SK-N-SH (cell line): ENCODE results near the gene DCHS1. TPM values are rescaled to one million over a fixed set of nuclear protein-coding genes. Genes with fewer than 3 reads are reported as not detected.
A peak's percentile ranks its signal among the peaks of the same experiment; 100 is the strongest.

Experiments
- CTCF ChIA-PET: fragments of 300-600, 350-600 bp; formaldehyde crosslinking; extraction: SDS; loops from one replicate; lab custom pipeline; 2021; lab: Yijun Ruan, JAX
- POLR2A ChIA-PET: fragments of 350-600 bp; sonication (Branson Sonifier 250); formaldehyde crosslinking; extraction: SDS; loops from one replicate; lab custom pipeline; 2020; ENCODE audit warnings: antibody characterized with exemption, inconsistent platforms; lab: Yijun Ruan, JAX
- DNase-seq: peaks from one replicate; pipeline ENCODE4 v3.0.0; 2012
- H2AFZ ChIP-seq: fragments of 200-600 bp; sonication (generic); 2 replicates; pipeline ENCODE4 v1.8.1; 2016; ENCODE audit warnings: antibody characterized with exemption, mild to moderate bottlenecking, low read depth
- H3F3A ChIP-seq: fragments of 200-600 bp; sonication (generic); replicated peaks from 2 replicates; pipeline ENCODE3; 2016; ENCODE audit warnings: antibody characterized with exemption, mild to moderate bottlenecking; ENCODE audit not compliant: insufficient read depth
- H3K27ac ChIP-seq, 2 experiments: fragments of 200-500 bp in 1 of 2; fragments of 200-600 bp in 1 of 2; sonication (Bioruptor generic) in 1 of 2; sonication (generic), shearing (Covaris generic) in 1 of 2; 2 replicates each; pipeline versions ENCODE4 v1.5.1 to v1.6.1; 2014 to 2016; ENCODE audit warnings: low read depth in 2 of 2, inconsistent platforms in 1 of 2, low read length in 1 of 2, mild to moderate bottlenecking in 1 of 2, mixed read lengths in 1 of 2
- H3K27me3 ChIP-seq: fragments of 200-600 bp; sonication (generic), shearing (Covaris generic); 2 replicates; pipeline ENCODE4 v1.6.1; 2016; ENCODE audit warnings: mixed run types; ENCODE audit not compliant: insufficient read depth
- H3K36me3 ChIP-seq, 2 experiments: fragments of 200-500 bp in 1 of 2; fragments of 200-600 bp in 1 of 2; sonication (Bioruptor generic) in 1 of 2; sonication (generic) in 1 of 2; replicated peaks in 1 of 2; 2 replicates each; pipeline versions ENCODE3 to v1.5.1; 2014 to 2016; ENCODE audit warnings: low read length in 1 of 2, mild to moderate bottlenecking in 1 of 2; ENCODE audit not compliant: insufficient read depth in 2 of 2, control insufficient read depth in 1 of 2
- H3K4me1 ChIP-seq, 2 experiments: fragments of 200-500 bp in 1 of 2; fragments of 200-600 bp in 1 of 2; sonication (Bioruptor generic) in 1 of 2; sonication (generic), shearing (Covaris generic) in 1 of 2; 2 replicates each; pipeline versions ENCODE4 v1.5.1 to v1.6.1; 2014 to 2016; ENCODE audit warnings: low read depth in 1 of 2, low read length in 1 of 2, mixed run types in 1 of 2; ENCODE audit not compliant: insufficient read depth in 2 of 2, control insufficient read depth in 1 of 2
- H3K4me2 ChIP-seq: fragments of 200-600 bp; sonication (generic), shearing (Covaris generic); 2 replicates; pipeline ENCODE4 v1.6.1; 2017; ENCODE audit warnings: mixed run types
- H3K4me3 ChIP-seq, 2 experiments: fragments of 200-500 bp in 1 of 2; fragments of 200-600 bp in 1 of 2; sonication (Bioruptor generic) in 1 of 2; sonication (generic), shearing (Covaris generic) in 1 of 2; 2 replicates each; pipeline versions ENCODE4 v1.5.1 to v1.8.1; 2014 to 2016; ENCODE audit warnings: low read depth in 2 of 2, inconsistent platforms in 1 of 2, low read length in 1 of 2, mild to moderate bottlenecking in 1 of 2, mixed read lengths in 1 of 2, moderate library complexity in 1 of 2
- H3K79me2 ChIP-seq: fragments of 200-600 bp; sonication (generic); 2 replicates; pipeline ENCODE4 v1.8.1; 2017; ENCODE audit warnings: mild to moderate bottlenecking; ENCODE audit not compliant: insufficient read depth
- H3K9ac ChIP-seq: fragments of 200-600 bp; sonication (generic); 2 replicates; pipeline ENCODE4 v1.6.1; 2017; ENCODE audit warnings: mixed run types
- H3K9me2 ChIP-seq: fragments of 200-600 bp; sonication (generic); 2 replicates; pipeline ENCODE4 v1.6.1; 2017; ENCODE audit warnings: mixed run types
- H3K9me3 ChIP-seq: fragments of 200-600 bp; sonication (generic); 2 replicates; pipeline ENCODE4 v1.6.1; 2017; ENCODE audit warnings: mixed run types, mild to moderate bottlenecking, moderate library complexity
- H4K20me1 ChIP-seq: fragments of 200-600 bp; sonication (generic); 2 replicates; pipeline ENCODE4 v1.6.1; 2017; ENCODE audit warnings: mild to moderate bottlenecking, mixed run types; ENCODE audit not compliant: insufficient read depth
- CHD2 ChIP-seq: fragments of 150-350 bp; IDR thresholded peaks from 2 replicates; pipeline ENCODE4 v1.6.1; 2018; ENCODE audit warnings: low read length; ENCODE audit not compliant: partially characterized antibody
- ELF1 ChIP-seq: IDR thresholded peaks from 2 replicates; pipeline ENCODE4 v1.4.0; 2012
- FOSL2 ChIP-seq: IDR thresholded peaks from 2 replicates; pipeline ENCODE4 v1.4.0; 2012; ENCODE audit warnings: low read depth, mild to moderate bottlenecking, moderate library complexity, borderline replicate concordance
- FOXJ3 ChIP-seq: sonication (generic); formaldehyde crosslinking; IDR thresholded peaks from 2 replicates; pipeline ENCODE4 v1.5.1; 2020; ENCODE audit warnings: mild to moderate bottlenecking, missing genetic modification reagents
- GABPA ChIP-seq: IDR thresholded peaks from 2 replicates; pipeline ENCODE4 v1.4.0; 2012; ENCODE audit warnings: low read depth, mild to moderate bottlenecking
- GATA2 ChIP-seq: sonication (generic); formaldehyde crosslinking; IDR thresholded peaks from 2 replicates; pipeline ENCODE4 v1.5.0; 2020; ENCODE audit warnings: mild to moderate bottlenecking, missing genetic modification reagents
- MEF2A ChIP-seq: IDR thresholded peaks from 2 replicates; pipeline ENCODE4 v1.4.0; 2012; ENCODE audit warnings: low read depth, borderline replicate concordance
- POLR2AphosphoS5 ChIP-seq: IDR thresholded peaks from 2 replicates; pipeline ENCODE4 v1.6.1; 2012; ENCODE audit warnings: low read depth, low read length
- RAD21 ChIP-seq: IDR thresholded peaks from 2 replicates; pipeline ENCODE4 v1.6.1; 2012; ENCODE audit warnings: mild to moderate bottlenecking, low read length
- RCOR1 ChIP-seq: fragments of 150-350 bp; IDR thresholded peaks from 2 replicates; pipeline ENCODE4 v1.6.1; 2017; ENCODE audit warnings: antibody characterized with exemption, low read length
- REST ChIP-seq: IDR thresholded peaks from 2 replicates; pipeline ENCODE4 v1.6.1; 2012; ENCODE audit warnings: mild to moderate bottlenecking, low read depth, low read length, moderate library complexity
- RFX5 ChIP-seq: IDR thresholded peaks from 2 replicates; pipeline ENCODE4 v1.6.1; 2012; ENCODE audit warnings: mild to moderate bottlenecking, improper control_type of control experiment, low read length
- SIN3A ChIP-seq: IDR thresholded peaks from 2 replicates; pipeline ENCODE4 v1.6.1; 2012; ENCODE audit warnings: low read depth, mild to moderate bottlenecking, low read length, moderate library complexity, borderline replicate concordance
- SMC3 ChIP-seq: IDR thresholded peaks from 2 replicates; pipeline ENCODE4 v1.6.1; 2012; ENCODE audit warnings: low read depth, low read length, improper control_type of control experiment
- TEAD4 ChIP-seq: IDR thresholded peaks from 2 replicates; pipeline ENCODE4 v1.4.0; 2012; ENCODE audit warnings: mild to moderate bottlenecking, borderline replicate concordance; ENCODE audit not compliant: insufficient read depth
- ZBTB33 ChIP-seq: IDR thresholded peaks from 2 replicates; pipeline ENCODE4 v1.4.0; 2012; ENCODE audit warnings: low read depth, borderline replicate concordance
- WGBS: methylation state at CpG from one replicate; pipeline ENCODE4 v1.1.6; 2017; ENCODE audit warnings: low lambda C conversion rate; 5-methylcytosine and 5-hydroxymethylcytosine counted together
- polyA plus RNA-seq, 3 experiments: library from polyadenylated mRNA; depleted of rRNA; stranded (reverse); fragments of >200 nt; gene quantifications; 2 replicates each; pipeline ENCODE4 v1.2.3, GENCODE V29; 2012
- TF ChIP-seq, protein P1 (sequence below): IDR thresholded peaks from 2 replicates; pipeline ENCODE4 v1.4.0; 2012; ENCODE audit warnings: low read depth
- TF ChIP-seq, protein P2 (sequence below): fragments of 150-350 bp; IDR thresholded peaks from 2 replicates; pipeline ENCODE4 v1.6.1; 2016; ENCODE audit warnings: mild to moderate bottlenecking, low read depth, low read length

Gene DCHS1
- polyA plus RNA-seq, 1 of the 3 experiments (the other 2 are of a cell fraction), result 5.7 TPM

DNA sequence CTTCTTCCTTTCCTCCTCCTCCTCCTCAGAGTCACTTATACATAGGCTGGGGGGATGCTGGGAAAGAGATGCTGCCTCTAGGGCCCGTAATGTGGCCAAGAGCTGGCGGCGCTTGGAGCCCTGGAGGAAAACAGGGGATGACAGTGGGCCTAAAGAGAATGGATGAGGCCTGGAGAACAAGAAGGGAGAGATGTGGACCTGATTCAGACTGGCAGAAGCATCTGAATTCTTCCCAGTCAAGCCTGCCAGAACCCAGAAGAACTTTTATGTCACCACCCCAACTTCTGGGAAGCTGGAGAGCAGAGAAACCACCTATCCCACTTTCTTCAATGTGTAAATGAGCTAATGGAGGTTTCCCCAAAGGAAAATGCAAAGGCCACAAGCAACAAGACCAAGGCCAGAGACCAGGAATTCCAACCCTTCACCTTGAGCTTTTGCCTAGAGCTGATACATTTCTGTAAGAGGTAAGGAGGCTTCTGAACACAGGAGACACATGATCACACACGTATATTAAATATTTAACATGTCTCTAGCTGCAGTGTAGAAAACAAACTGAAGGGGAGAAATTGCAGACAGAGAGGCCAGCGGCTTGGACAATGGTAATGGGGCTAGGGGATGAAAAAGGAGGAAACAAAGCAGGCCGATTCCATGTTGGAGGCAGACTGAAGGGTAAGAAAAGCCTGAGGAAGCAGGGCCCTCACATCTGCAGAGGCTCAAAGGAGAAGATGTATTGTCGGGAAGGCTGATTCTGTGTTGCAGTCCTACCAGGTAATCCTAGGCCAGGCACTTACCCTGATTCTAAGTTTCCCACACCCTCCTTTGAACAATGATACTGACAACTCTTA, 53.3 kb downstream of the DCHS1 start:
- Histone ChIP-seq H3K27ac (peak overlapping the region; percentile 76 to 91; a peak in 3 of 4 replicates), H2AFZ (peak overlapping the region; percentile 75; the same call in 1 of the 2 replicates), H3K79me2 (peaks cover 90% of the 10 kb centered on the region), H3K27me3 (no peaks in the 10 kb centered on the region), H3K9me3 (no peaks in the 10 kb centered on the region), H3K9me2 (no peaks in the 10 kb centered on the region), H3K4me1 (peaks cover 15 to 31% of the 10 kb centered on the region in 2 experiments), H3K4me3 (peak overlapping the region; percentile 67 to 95), H4K20me1 (no peaks in the 10 kb centered on the region; the same call in 1 of the 2 replicates), H3K36me3 (peaks cover 22 to 41% of the 10 kb centered on the region in 2 experiments), H3F3A (peaks cover 24% of the 10 kb centered on the region), H3K9ac (peak overlapping the region; percentile 92), H3K4me2 (peak overlapping the region; percentile 86)
- peak; percentile 16 for DNase-seq
- TF ChIP-seq TEAD4, result no peak
- TF ChIP-seq, protein P1, sequence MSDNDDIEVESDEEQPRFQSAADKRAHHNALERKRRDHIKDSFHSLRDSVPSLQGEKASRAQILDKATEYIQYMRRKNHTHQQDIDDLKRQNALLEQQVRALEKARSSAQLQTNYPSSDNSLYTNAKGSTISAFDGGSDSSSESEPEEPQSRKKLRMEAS, result no peak
- ChIA-PET POLR2A (interaction anchor here (1.0 to 3.0 kb wide), 2 partner anchors 67 to 81 kb away, joined by 3 to 15 read pairs; partner anchors contain the start of gene MRPL17), CTCF (interaction anchor here (0.7 to 2.1 kb wide), 4 partner anchors 10 to 71 kb away, joined by 3 to 8 read pairs (median 5); partner anchors contain the start of gene TAF10)
- WGBS, result 43% methylated on average over 7 of the region's 7 CpGs

- no peak for DNase-seq
- H3K9ac ChIP-seq, result no peak overlapping the region
- H3K27ac ChIP-seq, result no peak overlapping the region
- no peak overlapping the region for H2AFZ ChIP-seq
- WGBS, result 93% methylated on average over 12 of the region's 13 CpGs
- H3K4me1 ChIP-seq, result peaks cover 6 to 21% of the 10 kb centered on the region in 2 experiments; a peak in 2 of 4 replicates
- peaks cover 80% of the 10 kb centered on the region for H3K79me2 ChIP-seq
- H3K9me2 ChIP-seq, result no peaks in the 10 kb centered on the region
- H3K36me3 ChIP-seq, result peaks cover 22 to 53% of the 10 kb centered on the region in 2 experiments
- H3K4me2 ChIP-seq, result no peak overlapping the region
- H3K9me3 ChIP-seq, result no peaks in the 10 kb centered on the region
- H3F3A ChIP-seq, result peaks cover 13% of the 10 kb centered on the region
- ChIA-PET POLR2A (no interaction called here), CTCF (no interaction called here)
- H3K4me3 ChIP-seq, result no peak overlapping the region
- no peaks in the 10 kb centered on the region for H4K20me1 ChIP-seq
- TF ChIP-seq RAD21 (no peak), GABPA (no peak), SIN3A (no peak), CHD2 (no peak), GATA2 (CRISPR knock-in tag) (no peak), ZBTB33 (no peak), RFX5 (no peak), FOXJ3 (CRISPR knock-in tag) (no peak), RCOR1 (no peak), REST (no peak), SMC3 (no peak), FOSL2 (no peak), POLR2AphosphoS5 (no peak), ELF1 (no peak), MEF2A (no peak)
- TF ChIP-seq, protein P2, sequence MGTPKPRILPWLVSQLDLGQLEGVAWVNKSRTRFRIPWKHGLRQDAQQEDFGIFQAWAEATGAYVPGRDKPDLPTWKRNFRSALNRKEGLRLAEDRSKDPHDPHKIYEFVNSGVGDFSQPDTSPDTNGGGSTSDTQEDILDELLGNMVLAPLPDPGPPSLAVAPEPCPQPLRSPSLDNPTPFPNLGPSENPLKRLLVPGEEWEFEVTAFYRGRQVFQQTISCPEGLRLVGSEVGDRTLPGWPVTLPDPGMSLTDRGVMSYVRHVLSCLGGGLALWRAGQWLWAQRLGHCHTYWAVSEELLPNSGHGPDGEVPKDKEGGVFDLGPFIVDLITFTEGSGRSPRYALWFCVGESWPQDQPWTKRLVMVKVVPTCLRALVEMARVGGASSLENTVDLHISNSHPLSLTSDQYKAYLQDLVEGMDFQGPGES, result no peak
- TF ChIP-seq, protein P1, result no peak
- no peaks in the 10 kb centered on the region for H3K27me3 ChIP-seq
Observed at GRCh38 chr11:6601041-6601461, 54.6 kb downstream of the DCHS1 start.
